NCI-H2227 (cell line): ENCODE data around the gene PARD6G.

Experiments
- DNase-seq: peaks from one replicate; lab custom pipeline; 2025; ENCODE audit not compliant: unreplicated experiment; lab: John Stamatoyannopoulos, UW

Gene PARD6G

DNA sequence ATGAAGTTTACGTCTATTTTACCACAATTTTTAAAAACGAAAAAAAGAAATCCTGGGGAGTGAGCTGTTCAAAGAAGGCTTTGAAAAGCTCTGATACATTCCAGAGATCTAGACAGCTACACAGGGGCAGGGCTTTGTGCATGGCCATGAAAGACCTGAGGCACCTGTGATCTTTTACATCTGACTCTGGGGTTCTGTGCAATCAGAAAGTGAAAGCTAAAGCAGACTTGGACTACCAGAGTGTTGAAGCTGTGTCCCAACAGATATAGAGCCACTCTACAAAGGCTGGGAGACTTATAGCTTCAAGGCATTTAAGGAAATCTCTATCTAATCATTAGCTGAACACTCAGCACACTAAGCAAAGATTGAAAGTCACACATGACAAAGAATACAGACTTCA is 34.1 kb downstream of the PARD6G start:
- DNase-seq: no peak

- no peak for DNase-seq
Measured at GRCh38 chr18:80210312-80211083, 36.8 kb downstream of the PARD6G start.

- DNase-seq: no peak
Measured at GRCh38 chr18:80208620-80209019, 38.7 kb downstream of the PARD6G start.

DNA sequence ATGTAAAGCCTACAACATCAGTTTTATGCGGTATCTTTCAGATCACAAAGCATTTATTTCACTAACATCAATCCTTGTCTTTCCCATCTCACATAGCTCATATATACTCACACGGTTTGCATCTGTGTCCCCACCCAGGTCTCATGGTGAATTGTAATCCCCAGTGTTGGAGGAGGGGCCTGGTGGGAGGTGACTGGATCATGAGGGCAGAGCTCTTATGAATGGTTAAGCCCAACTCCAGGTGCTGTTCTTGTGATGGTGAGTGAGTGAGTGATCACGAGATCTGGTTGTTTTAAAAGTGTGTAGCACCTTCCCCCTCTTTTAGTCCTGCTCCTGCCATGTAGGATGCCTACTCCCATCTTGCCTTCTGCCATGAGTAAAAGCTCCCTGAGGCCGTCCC is 42.0 kb downstream of the PARD6G start:
- DNase-seq: no peak

DNA sequence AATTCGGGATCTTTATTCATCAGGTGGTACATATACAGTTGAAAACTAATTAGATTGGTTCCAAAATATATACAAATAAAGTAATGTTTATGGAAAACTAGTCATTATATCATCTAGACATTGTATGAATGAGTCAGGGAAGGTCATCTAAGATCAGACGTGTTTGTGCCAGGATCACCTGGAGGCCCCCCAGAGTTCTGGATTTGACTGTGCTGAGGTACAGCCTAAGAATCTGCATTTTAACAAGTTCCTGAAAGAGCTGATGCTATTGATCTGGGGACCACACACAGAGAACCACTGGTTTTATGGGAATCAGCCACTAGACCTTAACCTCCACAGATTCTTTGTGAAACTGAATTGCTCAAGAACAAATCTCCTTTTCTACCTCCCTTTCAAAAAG is 43.2 kb downstream of the PARD6G start:
- DNase-seq: no peak

DNA sequence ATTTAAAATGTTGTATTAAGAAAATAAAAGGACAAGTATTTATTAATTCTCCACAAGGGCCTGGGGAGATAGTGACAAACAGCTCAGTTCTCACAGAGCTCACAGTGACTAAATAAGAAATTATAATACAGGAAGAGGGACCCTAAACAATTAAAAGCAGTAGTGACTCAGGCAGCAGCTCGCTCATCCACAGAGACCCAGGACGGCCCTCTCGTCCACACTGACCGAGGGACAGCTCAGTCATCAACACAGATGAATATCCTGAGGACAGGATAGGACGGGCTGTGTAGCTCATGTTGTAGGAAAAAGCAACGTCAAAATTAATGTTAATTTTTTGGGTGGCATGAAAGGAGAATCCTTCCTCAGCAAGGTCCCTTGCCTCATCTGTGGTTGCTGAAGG is 44.1 kb downstream of the PARD6G start:
- no peak for DNase-seq

DNA sequence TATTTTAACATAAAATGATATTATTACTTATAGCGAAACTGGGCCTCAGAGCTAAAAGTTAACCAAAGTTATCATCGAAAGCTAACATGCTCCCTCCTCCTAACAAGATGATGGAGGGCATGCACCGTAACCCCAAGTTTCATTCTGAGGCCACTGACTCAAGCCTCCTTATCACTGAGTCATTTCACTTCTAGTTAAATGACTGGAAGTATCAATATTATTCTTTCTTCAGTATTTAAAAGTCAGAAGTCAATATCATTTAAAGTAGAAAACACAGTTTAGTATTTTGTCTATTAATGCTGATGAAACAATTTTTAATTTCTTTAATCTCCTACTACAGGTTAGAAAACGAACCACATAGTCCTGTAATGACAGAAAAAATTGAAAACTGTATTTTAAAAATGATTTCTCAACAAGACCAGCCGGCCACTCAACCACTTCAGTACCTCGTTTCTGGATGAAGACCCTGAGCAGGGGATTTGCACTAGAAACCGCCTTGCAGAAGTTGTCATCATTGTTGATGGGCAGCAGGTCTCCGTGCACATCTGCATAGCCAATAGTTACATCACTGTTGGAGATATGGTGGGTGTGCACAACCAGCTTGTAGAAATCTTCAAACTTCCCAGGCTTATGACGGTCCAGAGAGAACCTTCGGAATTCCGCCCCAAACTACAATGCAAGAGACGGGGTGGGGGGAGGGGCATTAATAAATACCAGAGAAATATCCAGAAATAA is 44.9 kb downstream of the PARD6G start:
- DNase-seq: no peak

- DNase-seq: no peak
Measured at GRCh38 chr18:80201739-80202138, 45.6 kb downstream of the PARD6G start.

- DNase-seq: no peak
Measured at GRCh38 chr18:80200932-80201672, 46.2 kb downstream of the PARD6G start.

GRCh38 chr18:80200171-80200931 is 47.0 kb downstream of the PARD6G start:
- DNase-seq: no peak

DNA sequence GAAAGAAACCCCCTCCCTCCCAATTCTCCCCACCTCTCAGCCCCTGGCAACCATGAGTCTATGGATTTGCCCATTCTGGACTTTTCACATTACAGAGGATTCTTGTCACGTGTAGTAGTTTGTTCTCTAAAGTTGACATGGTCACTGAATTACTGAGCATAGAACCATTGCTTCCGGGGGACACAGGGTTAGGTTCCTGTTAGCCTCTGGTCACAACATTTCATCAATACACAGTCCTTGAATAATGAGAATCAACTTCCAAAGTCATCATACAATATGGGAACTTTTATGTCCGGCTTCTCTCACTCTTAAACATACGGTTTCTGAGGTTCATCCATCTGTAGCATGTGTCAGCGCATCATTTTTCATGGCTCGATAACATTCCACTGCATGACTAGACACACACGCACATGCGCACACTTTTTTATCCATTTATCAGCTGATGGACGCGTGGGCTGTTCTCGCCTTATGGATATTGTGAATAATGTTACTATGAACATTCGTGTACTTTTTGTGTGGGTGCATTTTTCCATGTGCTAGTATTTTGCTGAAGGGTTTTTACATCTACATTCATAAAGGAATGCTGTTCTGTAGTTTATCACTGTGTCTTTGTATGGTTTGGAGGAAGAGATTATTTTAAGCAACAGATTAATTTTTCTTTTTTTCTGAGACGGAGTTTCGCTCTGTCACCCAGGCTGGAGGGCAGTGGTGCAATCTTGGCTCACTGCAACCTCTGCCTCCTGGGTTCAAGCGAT is 48.1 kb downstream of the PARD6G start:
- no peak for DNase-seq

- no peak for DNase-seq
Measured at GRCh38 chr18:80198391-80198790, 48.9 kb downstream of the PARD6G start.

DNA sequence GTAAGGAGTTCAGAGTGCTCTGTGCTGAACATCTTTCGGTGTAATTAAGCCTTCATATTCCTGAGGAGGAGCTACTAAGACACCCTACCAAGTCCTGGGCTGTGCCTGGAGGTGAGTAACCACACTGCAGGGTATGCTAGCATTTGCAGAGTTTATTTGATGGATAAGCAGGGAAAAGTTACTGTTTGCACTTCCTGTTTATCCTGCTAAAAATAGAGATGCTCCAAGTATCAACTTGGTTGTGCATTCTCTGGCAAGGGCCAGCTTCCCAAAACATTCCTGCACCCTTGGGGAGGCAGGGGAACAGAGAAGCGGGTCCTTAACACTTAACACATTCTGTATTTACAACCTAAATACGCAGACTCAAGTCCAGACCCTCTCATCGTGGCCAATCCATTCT is 49.8 kb downstream of the PARD6G start:
- no peak for DNase-seq

GRCh38 chr18:80196528-80197320 is 50.6 kb downstream of the PARD6G start:
- no peak for DNase-seq

DNA sequence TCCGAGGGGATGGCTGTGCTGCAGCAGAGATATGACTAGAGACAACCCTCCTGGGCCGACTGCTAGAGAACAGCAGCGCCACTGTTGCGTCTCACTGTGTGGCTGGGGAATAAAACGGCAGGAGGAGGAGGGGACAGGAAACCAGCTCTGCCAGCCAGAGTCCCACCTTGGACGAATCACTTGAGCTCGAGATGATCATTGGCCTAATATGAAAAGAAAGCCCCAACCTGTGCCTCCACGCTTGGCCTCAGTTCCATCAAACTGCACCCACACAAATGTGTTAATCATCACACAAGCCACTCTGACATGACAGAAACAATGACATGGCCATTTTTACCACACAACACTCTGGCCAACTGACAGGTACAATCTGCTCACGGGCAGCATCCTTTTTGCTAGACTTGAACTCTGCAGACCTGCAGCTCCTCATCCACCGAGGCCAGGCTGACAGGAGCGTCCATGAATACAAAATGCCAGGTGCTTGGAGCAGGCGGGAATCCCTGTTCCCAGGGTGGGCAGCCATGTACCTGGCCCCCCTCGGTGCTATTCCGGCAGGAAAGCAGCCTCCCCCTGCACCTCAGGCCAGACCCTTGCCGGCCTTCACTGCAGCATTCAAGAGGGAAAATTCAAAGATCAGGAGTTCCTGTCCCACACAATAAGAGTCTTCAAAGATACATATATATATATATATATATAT is 52.3 kb downstream of the PARD6G start:
- no peak for DNase-seq

DNA sequence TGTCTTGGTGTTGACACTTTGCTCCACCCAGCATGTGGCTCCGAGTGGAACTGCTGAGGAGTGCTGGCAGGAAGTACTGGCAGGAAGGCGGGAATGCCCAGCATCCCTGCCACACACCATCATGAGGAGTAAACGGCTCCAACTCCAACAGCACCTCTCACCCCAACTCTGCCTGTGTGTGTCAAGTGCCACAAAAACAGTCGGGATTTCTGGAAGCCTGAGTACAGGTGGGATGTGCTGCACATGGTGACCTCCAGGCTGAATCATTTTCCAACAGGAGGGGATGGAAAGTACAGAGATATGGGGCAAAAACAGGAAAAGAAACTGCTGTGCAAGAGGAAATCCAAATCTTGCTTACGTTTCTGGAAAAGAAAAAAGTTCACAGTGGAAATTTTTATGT is 53.6 kb downstream of the PARD6G start:
- no peak for DNase-seq

GRCh38 chr18:80192653-80193385 is 54.5 kb downstream of the PARD6G start:
- DNase-seq: no peak

GRCh38 chr18:80191907-80192652 is 55.2 kb downstream of the PARD6G start:
- DNase-seq: no peak
